ENCODE data around the gene CAP1.

Gene CAP1

DNA sequence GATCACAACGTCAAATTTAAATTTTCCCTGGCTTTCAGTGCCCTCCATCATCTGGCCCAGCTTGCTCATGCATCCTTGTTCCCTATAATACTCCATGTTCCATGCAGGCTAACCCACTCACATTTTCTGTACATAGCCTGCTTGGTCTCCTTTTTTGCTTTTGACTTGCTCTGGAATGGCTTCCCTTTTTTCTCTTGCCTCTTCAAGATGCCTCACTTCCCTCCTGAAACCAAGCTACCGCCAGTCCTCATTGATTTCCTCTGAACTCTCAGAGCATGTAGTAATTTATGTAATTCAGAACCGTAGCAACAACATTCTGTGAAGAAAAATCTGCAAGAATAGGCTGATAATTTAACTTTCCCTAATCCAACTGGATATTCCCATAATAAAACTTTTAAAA is 10.3 kb downstream of the CAP1 start:
- TF ChIP-seq, protein P1, sequence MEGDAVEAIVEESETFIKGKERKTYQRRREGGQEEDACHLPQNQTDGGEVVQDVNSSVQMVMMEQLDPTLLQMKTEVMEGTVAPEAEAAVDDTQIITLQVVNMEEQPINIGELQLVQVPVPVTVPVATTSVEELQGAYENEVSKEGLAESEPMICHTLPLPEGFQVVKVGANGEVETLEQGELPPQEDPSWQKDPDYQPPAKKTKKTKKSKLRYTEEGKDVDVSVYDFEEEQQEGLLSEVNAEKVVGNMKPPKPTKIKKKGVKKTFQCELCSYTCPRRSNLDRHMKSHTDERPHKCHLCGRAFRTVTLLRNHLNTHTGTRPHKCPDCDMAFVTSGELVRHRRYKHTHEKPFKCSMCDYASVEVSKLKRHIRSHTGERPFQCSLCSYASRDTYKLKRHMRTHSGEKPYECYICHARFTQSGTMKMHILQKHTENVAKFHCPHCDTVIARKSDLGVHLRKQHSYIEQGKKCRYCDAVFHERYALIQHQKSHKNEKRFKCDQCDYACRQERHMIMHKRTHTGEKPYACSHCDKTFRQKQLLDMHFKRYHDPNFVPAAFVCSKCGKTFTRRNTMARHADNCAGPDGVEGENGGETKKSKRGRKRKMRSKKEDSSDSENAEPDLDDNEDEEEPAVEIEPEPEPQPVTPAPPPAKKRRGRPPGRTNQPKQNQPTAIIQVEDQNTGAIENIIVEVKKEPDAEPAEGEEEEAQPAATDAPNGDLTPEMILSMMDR (conservative IDR thresholded peaks at IDR 0.05; ENCODE audit: low read length), result no peak
- no peak for TF ChIP-seq EZH2phosphoT487 (IDR thresholded peaks at IDR 0.05; ENCODE audit: borderline replicate concordance)
- Histone ChIP-seq H3F3A (ENCODE audit: low read depth) (no peaks in the 10 kb centered on the region), H3K4me1 (ENCODE audit: insufficient read depth, low read length, poor library complexity, severe bottlenecking) (peaks cover 25% of the 10 kb centered on the region), H4K20me1 (ENCODE audit: insufficient read depth, low read length, poor library complexity, severe bottlenecking) (peaks cover 74% of the 10 kb centered on the region), H3K4me2 (ENCODE audit: low read depth, low read length, poor library complexity, severe bottlenecking) (no peak overlapping the region), H3K9me2 (replicated peaks; ENCODE audit: low read depth, low read length) (no peaks in the 10 kb centered on the region), H3K9me3 (ENCODE audit: insufficient read depth, low read depth, low read length) (no peaks in the 10 kb centered on the region), H3K27me3 (ENCODE audit: insufficient read depth, low read length, poor library complexity, severe bottlenecking) (no peaks in the 10 kb centered on the region), H2AFZ (ENCODE audit: low read length) (no peak overlapping the region), H3K4me3 (ENCODE audit: low read length, poor library complexity, severe bottlenecking) (no peak overlapping the region), H3K79me2 (ENCODE audit: insufficient read depth, low read length) (peaks cover 95% of the 10 kb centered on the region), H3K9ac (ENCODE audit: low read depth, low read length, poor library complexity, severe bottlenecking) (no peak overlapping the region), H3K36me3 (ENCODE audit: insufficient read depth, low read length) (peaks cover 6% of the 10 kb centered on the region; the same call in 1 of the 2 replicates)

DNA sequence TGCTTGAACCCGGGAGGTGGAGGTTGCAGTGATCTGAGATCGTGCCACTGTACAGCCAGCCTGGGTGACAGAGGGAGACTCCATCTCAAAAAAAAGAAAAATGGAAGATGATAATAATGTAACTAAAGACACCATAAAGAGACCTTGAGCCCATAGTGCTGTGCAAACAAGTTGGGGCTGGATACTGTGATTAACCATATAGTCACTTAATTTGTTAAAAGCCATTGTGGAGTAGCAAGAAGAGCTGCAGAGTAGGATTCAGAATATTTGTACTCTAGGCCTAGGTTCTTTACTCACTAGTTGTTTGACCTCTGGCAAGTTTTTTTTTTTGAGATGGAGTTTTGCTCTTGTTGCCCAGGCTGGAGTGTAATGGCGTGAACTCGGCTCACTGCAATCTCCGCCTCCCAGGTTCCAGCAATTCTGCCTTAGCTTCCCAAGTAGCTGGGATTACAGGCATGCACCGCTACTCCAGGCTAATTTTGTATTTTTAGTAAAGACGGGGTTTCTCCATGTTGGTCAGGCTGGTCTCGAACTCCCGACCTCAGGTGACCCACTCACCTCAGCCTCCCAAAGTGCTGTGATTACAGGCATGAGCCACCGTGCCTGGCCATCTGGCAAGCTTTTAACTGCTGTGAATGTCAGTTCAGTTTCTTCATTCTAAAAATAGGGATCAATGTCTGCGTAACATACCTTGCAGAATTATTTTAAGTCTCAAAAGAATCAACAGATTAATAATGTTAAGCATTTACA is 12.8 kb downstream of the CAP1 start:
- H4K20me1 ChIP-seq (ENCODE audit: insufficient read depth, low read length, poor library complexity, severe bottlenecking), result peaks cover 74% of the 10 kb centered on the region
- H3F3A ChIP-seq (ENCODE audit: low read depth), result peaks cover 3% of the 10 kb centered on the region; the same call in 1 of the 2 replicates
- H3K27me3 ChIP-seq (ENCODE audit: insufficient read depth, low read length, poor library complexity, severe bottlenecking), result no peaks in the 10 kb centered on the region
- TF ChIP-seq, protein P1 (conservative IDR thresholded peaks at IDR 0.05; ENCODE audit: low read length), result no peak
- no peak for TF ChIP-seq EZH2phosphoT487 (IDR thresholded peaks at IDR 0.05; ENCODE audit: borderline replicate concordance)
- peaks cover 95% of the 10 kb centered on the region for H3K79me2 ChIP-seq (ENCODE audit: insufficient read depth, low read length)
- no peak overlapping the region for H2AFZ ChIP-seq (ENCODE audit: low read length)
- H3K36me3 ChIP-seq (ENCODE audit: insufficient read depth, low read length), result peaks cover 11% of the 10 kb centered on the region; the same call in 1 of the 2 replicates
- no peaks in the 10 kb centered on the region for H3K9me3 ChIP-seq (ENCODE audit: insufficient read depth, low read depth, low read length)
- H3K4me2 ChIP-seq (ENCODE audit: low read depth, low read length, poor library complexity, severe bottlenecking), result no peak overlapping the region
- H3K9ac ChIP-seq (ENCODE audit: low read depth, low read length, poor library complexity, severe bottlenecking), result no peak overlapping the region
- no peaks in the 10 kb centered on the region for H3K9me2 ChIP-seq (replicated peaks; ENCODE audit: low read depth, low read length)
- H3K4me1 ChIP-seq (ENCODE audit: insufficient read depth, low read length, poor library complexity, severe bottlenecking), result peaks cover 25% of the 10 kb centered on the region
- H3K4me3 ChIP-seq (ENCODE audit: low read length, poor library complexity, severe bottlenecking), result no peak overlapping the region

DNA sequence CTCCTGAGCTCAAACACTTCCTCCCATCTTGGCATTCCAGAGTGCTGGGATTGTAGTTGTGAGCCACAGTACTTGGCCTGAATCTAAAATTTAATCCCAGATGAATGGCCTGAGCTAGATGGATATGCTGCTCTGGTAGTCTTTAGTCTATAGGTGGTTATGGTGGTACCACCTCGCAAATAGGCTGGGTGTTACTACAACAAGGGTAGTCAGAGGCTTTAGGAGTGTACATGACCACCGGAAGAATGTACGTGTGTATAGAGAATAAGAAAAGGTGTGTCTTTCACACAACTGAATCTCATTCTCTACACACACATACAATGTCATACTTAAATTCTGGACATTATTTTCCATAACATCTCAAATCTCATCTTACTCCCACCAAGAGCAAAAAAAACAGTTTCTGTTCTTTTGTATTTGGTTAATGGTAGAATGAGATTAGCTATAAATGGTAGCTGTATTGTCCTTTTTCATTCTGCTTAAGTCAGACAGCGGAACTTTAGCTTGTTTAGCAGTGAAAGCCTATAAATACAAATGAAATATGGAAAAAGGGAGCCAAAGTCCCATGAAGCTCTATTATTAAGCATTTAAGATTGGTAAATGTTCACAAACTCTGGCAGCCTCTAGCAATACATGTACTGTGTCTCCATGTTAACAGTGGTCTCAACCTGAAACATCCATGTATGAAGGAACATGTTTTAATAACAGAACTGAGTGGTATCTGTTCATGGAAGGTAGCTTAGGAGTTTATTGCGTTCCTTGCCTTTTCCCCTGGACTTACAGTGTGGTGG is 16.2 kb downstream of the CAP1 start:
- Histone ChIP-seq H3K36me3 (ENCODE audit: insufficient read depth, low read length) (peaks cover 25% of the 10 kb centered on the region), H4K20me1 (ENCODE audit: insufficient read depth, low read length, poor library complexity, severe bottlenecking) (peaks cover 68% of the 10 kb centered on the region), H3K4me3 (ENCODE audit: low read length, poor library complexity, severe bottlenecking) (no peak overlapping the region), H3F3A (ENCODE audit: low read depth) (peaks cover 17% of the 10 kb centered on the region), H3K9me2 (replicated peaks; ENCODE audit: low read depth, low read length) (no peaks in the 10 kb centered on the region), H3K4me2 (ENCODE audit: low read depth, low read length, poor library complexity, severe bottlenecking) (no peak overlapping the region), H3K4me1 (ENCODE audit: insufficient read depth, low read length, poor library complexity, severe bottlenecking) (peaks cover 34% of the 10 kb centered on the region), H3K9me3 (ENCODE audit: insufficient read depth, low read depth, low read length) (no peaks in the 10 kb centered on the region), H3K9ac (ENCODE audit: low read depth, low read length, poor library complexity, severe bottlenecking) (no peak overlapping the region), H3K79me2 (ENCODE audit: insufficient read depth, low read length) (peaks cover 79% of the 10 kb centered on the region), H3K27me3 (ENCODE audit: insufficient read depth, low read length, poor library complexity, severe bottlenecking) (no peaks in the 10 kb centered on the region), H2AFZ (ENCODE audit: low read length) (no peak overlapping the region)
- no peak for TF ChIP-seq EZH2phosphoT487 (IDR thresholded peaks at IDR 0.05; ENCODE audit: borderline replicate concordance)
- TF ChIP-seq, protein P1 (conservative IDR thresholded peaks at IDR 0.05; ENCODE audit: low read length), result no peak
